MCF 10A (cell line): ENCODE data around the gene LCN2. TPM values are rescaled to one million over a fixed set of nuclear protein-coding genes. Genes with fewer than 3 reads are reported as not detected.

Experiments used
- BruUV-seq: library from RNA; stranded (reverse); fragments of 400-500 nt; replicated peaks from 2 replicates; lab custom pipeline; 2021; lab: Mats Ljungman, UMichigan
- CTCF ChIA-PET: fragments of 300-600 bp; sonication (Branson Sonifier 250); formaldehyde crosslinking; extraction: SDS; loops from one replicate; lab custom pipeline; 2021; ENCODE audit warnings: antibody characterized with exemption, inconsistent platforms; lab: Yijun Ruan, JAX
- POLR2A ChIA-PET: fragments of 300-600, 350-650 bp; sonication (Branson Sonifier 250); formaldehyde crosslinking; extraction: SDS; loops from one replicate; lab custom pipeline; 2020; ENCODE audit warnings: antibody characterized with exemption, inconsistent platforms; lab: Yijun Ruan, JAX
- DNase-seq: peaks from one replicate; pipeline ENCODE4 v3.0.0-alpha.2; 2018; ENCODE audit not compliant: unreplicated experiment
- H3K27ac Mint-ChIP-seq: one replicate; pipeline ENCODE4 v1.8.0; 2022; ENCODE audit warnings: mild to moderate bottlenecking, low read depth, mixed read lengths; ENCODE audit not compliant: unreplicated experiment
- H3K27me3 Mint-ChIP-seq: one replicate; pipeline ENCODE4 v1.8.0; 2022; ENCODE audit warnings: mixed read lengths; ENCODE audit not compliant: insufficient read depth, unreplicated experiment
- H3K36me3 Mint-ChIP-seq: one replicate; pipeline ENCODE4 v1.8.0; 2022; ENCODE audit warnings: mild to moderate bottlenecking, moderate library complexity, mixed read lengths; ENCODE audit not compliant: insufficient read depth, unreplicated experiment
- H3K4me1 Mint-ChIP-seq: one replicate; pipeline ENCODE4 v1.8.0; 2022; ENCODE audit warnings: mixed read lengths; ENCODE audit not compliant: insufficient read depth, unreplicated experiment
- H3K4me3 Mint-ChIP-seq: one replicate; pipeline ENCODE4 v1.8.0; 2022; ENCODE audit warnings: mild to moderate bottlenecking, moderate library complexity, mixed read lengths; ENCODE audit not compliant: unreplicated experiment
- H3K9me3 Mint-ChIP-seq: one replicate; pipeline ENCODE4 v1.8.0; 2022; ENCODE audit warnings: mixed read lengths; ENCODE audit not compliant: unreplicated experiment
- intact Hi-C: fragments of 100-400 bp; cut with micrococcal nuclease; formaldehyde crosslinking; loops from 2 replicates; pipeline ENCODE4 v1.14.1; 2022
- total RNA-seq: library from RNA; stranded (reverse); gene quantifications from 2 replicates; pipeline ENCODE4 v1.2.3, GENCODE V29; 2022
- TF ChIP-seq, protein P1 (sequence below): fragments of 200-600 bp; IDR thresholded peaks from one replicate; pipeline ENCODE4 v1.8.0; 2022; ENCODE audit warnings: antibody characterized with exemption, mild to moderate bottlenecking; ENCODE audit not compliant: unreplicated experiment

LCN2 gene
- total RNA-seq, 1 experiment from 2014 or later = 7.7 TPM

DNA sequence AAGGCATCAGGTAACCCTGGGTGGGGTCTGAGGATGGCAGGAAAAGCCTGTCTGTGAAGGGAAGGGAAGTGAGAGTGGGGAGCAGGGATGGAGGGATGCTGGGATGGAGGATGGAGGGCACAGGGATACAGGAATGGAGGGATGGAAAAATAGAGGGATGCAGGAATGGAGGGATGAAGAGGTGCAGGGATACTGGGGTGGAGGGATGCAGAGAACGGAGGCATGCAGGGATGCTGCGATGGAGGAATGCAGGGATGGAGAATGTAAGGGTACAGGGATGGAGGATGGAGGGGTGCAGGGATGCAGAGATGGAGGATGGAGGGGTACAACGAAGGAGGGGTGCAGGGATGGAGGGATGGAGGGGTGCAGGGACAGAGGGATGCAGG lies 30.8 kb upstream of the LCN2 start:
- intact Hi-C loops = no loop called here
- Mint-ChIP-seq H3K4me1 (no peaks in the 10 kb centered on the region), H3K36me3 (peaks cover 28% of the 10 kb centered on the region), H3K4me3 (no peak overlapping the region), H3K27me3 (no peaks in the 10 kb centered on the region), H3K9me3 (no peaks in the 10 kb centered on the region), H3K27ac (no peak overlapping the region)
- TF ChIP-seq, protein P1, sequence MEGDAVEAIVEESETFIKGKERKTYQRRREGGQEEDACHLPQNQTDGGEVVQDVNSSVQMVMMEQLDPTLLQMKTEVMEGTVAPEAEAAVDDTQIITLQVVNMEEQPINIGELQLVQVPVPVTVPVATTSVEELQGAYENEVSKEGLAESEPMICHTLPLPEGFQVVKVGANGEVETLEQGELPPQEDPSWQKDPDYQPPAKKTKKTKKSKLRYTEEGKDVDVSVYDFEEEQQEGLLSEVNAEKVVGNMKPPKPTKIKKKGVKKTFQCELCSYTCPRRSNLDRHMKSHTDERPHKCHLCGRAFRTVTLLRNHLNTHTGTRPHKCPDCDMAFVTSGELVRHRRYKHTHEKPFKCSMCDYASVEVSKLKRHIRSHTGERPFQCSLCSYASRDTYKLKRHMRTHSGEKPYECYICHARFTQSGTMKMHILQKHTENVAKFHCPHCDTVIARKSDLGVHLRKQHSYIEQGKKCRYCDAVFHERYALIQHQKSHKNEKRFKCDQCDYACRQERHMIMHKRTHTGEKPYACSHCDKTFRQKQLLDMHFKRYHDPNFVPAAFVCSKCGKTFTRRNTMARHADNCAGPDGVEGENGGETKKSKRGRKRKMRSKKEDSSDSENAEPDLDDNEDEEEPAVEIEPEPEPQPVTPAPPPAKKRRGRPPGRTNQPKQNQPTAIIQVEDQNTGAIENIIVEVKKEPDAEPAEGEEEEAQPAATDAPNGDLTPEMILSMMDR = no peak
- BruUV-seq = no TSS peak
- CTCF ChIA-PET = interaction anchor here (0.7 to 4.8 kb wide), 20 partner anchors 8 to 1178 kb away, joined by 3 to 62 read pairs (median 9); no protein-coding TSS in a partner anchor
- POLR2A ChIA-PET = interaction anchor here (1.4 kb wide), 1 partner anchor 8 kb away, joined by 5 read pairs; no protein-coding TSS in a partner anchor
- DNase-seq = no peak

DNA sequence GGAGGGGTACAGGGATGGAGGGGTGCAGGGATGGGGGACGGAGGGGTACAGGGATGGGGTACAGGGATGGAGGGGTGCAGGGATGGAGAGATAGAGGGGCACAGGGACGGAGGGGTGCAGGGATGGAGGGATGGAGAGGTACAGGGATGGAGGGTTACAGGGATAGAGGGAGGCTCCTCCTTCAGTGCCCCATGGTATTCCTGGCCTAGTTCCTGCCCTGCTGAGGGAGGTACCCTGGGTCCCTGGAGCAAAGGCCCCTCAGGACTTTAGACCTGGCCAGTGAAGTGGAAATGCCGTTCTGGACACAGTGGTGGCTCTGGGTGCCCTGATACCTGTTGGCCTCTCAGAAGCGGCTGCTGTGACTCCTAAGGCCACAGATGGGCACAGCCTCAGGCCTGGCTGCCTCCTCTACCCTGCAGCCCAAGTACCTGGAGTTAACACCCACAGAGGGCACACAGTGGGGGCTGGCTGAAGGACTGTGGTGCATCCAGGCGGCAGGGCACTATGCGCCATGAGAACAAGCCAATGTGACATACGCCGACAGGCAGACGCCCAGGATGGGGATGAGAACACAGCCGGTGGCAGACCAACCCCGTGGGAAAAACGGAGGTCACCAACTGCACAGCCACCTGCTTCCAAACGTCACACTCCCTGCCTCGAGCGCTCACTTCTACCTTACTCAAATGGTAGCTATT lies 30.1 kb upstream of the LCN2 start:
- TF ChIP-seq, protein P1 = no peak
- POLR2A ChIA-PET = interaction anchor here (1.2 kb wide), 1 partner anchor 10 kb away, joined by 4 read pairs; no protein-coding TSS in a partner anchor
- Mint-ChIP-seq H3K9me3 (no peaks in the 10 kb centered on the region), H3K36me3 (peaks cover 27% of the 10 kb centered on the region), H3K27ac (no peak overlapping the region), H3K27me3 (no peaks in the 10 kb centered on the region), H3K4me1 (no peaks in the 10 kb centered on the region), H3K4me3 (no peak overlapping the region)
- no TSS peak for BruUV-seq
- intact Hi-C loops = no loop called here
- CTCF ChIA-PET = interaction anchor here (0.7 to 1.2 kb wide), 3 partner anchors 18 to 186 kb away, joined by 3 read pairs; no protein-coding TSS in a partner anchor
- no peak for DNase-seq

DNA sequence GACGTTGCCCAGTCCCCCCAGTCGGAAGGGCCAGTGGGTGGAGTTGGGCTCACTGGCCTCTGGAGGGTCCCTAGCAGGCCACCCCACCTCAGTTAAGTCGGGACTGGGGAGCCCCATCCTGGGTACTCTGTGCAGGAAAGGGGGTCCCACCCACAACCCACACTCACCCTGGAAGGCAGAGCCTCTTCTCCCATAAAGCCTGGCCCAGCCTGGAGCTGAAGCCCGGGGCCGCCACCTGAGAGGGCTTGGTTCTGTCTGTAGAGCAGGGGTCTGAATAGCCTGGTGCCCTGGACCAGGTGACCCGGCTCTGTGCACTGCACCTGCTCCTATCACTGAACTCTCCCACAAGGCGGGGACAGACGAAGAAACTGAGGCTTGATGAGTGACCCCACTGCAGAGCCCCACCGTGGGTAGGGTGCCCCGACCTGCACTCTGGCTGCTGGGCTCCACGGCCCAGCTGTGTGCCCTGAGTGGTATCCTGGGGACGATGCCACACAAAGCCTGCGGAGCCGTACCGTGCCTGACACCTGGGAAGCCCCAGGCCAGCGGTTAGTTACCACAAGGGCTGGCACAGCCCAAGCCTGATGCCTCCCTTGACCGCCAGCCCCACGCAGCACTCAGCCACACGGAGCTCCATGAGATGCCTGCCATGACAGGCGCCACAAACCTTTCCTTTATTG lies 29.1 kb upstream of the LCN2 start:
- no peaks in the 10 kb centered on the region for H3K9me3 Mint-ChIP-seq
- TF ChIP-seq, protein P1 = no peak
- CTCF ChIA-PET = interaction anchor here (0.7 to 1.2 kb wide), 4 partner anchors 19 to 187 kb away, joined by 3 read pairs; no protein-coding TSS in a partner anchor
- H3K4me3 Mint-ChIP-seq = no peak overlapping the region
- H3K36me3 Mint-ChIP-seq = peaks cover 18% of the 10 kb centered on the region
- H3K4me1 Mint-ChIP-seq = peaks cover 4% of the 10 kb centered on the region
- no peaks in the 10 kb centered on the region for H3K27me3 Mint-ChIP-seq
- intact Hi-C loops = no loop called here
- POLR2A ChIA-PET = interaction anchor here (1.2 kb wide), 1 partner anchor 8 kb away, joined by 4 read pairs; no protein-coding TSS in a partner anchor
- no TSS peak for BruUV-seq
- no peak overlapping the region for H3K27ac Mint-ChIP-seq
- DNase-seq = no peak
